DND-41 (cell line): ENCODE data around the gene BATF.
A peak's percentile ranks its signal among the peaks of the same experiment; 100 is the strongest.

Source experiments
- ATAC-seq: fragments of 200-7000 bp; cut with Tn5 transposase; 3 replicates; pipeline ENCODE4 v1.9.1; 2021; ENCODE audit warnings: low read depth; ENCODE audit not compliant: insufficient read depth
- DNase-seq: peaks from one replicate; pipeline ENCODE4 v3.0.0-alpha.2; 2020
- H2AFZ ChIP-seq: 2 replicates; pipeline ENCODE4 v1.6.0; 2012; ENCODE audit warnings: low read depth, low read length
- H3K27ac ChIP-seq: 2 replicates; pipeline ENCODE4 v1.5.1; 2012; ENCODE audit warnings: low read length, inconsistent platforms
- H3K27me3 ChIP-seq: fragments of 200-600 bp; sonication (generic); 2 replicates; pipeline ENCODE4 v1.6.0; 2012; ENCODE audit warnings: low read length, mild to moderate bottlenecking, inconsistent platforms; ENCODE audit not compliant: insufficient read depth, poor library complexity
- H3K36me3 ChIP-seq: 2 replicates; pipeline ENCODE4 v1.5.1; 2012; ENCODE audit warnings: low read length, inconsistent platforms; ENCODE audit not compliant: insufficient read depth
- H3K4me1 ChIP-seq: 2 replicates; pipeline ENCODE4 v1.5.1; 2012; ENCODE audit warnings: mild to moderate bottlenecking, low read length; ENCODE audit not compliant: insufficient read depth
- H3K4me2 ChIP-seq: 2 replicates; pipeline ENCODE4 v1.6.0; 2012; ENCODE audit warnings: mild to moderate bottlenecking, moderate library complexity, low read length, inconsistent platforms; ENCODE audit not compliant: insufficient read depth
- H3K4me3 ChIP-seq, 2 experiments: fragments of 200-600 bp in 1 of 2; shearing (Covaris generic) in 1 of 2; 2 replicates each; pipeline ENCODE4 v1.5.1; 2012 to 2016; ENCODE audit warnings: inconsistent platforms in 2 of 2, low read length in 2 of 2, mild to moderate bottlenecking in 2 of 2, low read depth in 1 of 2, moderate library complexity in 1 of 2
- H3K79me2 ChIP-seq: 2 replicates; pipeline ENCODE4 v1.6.0; 2012; ENCODE audit warnings: low read length, inconsistent platforms; ENCODE audit not compliant: insufficient read depth
- H3K9ac ChIP-seq: 2 replicates; pipeline ENCODE4 v1.6.0; 2012; ENCODE audit warnings: low read depth, mild to moderate bottlenecking, inconsistent platforms, low read length, moderate library complexity
- H3K9me3 ChIP-seq: 2 replicates; pipeline ENCODE4 v1.5.1; 2012; ENCODE audit warnings: low read length, moderate library complexity, mild to moderate bottlenecking, inconsistent platforms; ENCODE audit not compliant: insufficient read depth, severe bottlenecking
- H4K20me1 ChIP-seq: 2 replicates; pipeline ENCODE4 v1.6.0; 2012; ENCODE audit warnings: low read length; ENCODE audit not compliant: insufficient read depth
- CTCF ChIP-seq: IDR thresholded peaks from 2 replicates; pipeline ENCODE4 v1.5.1; 2012; ENCODE audit warnings: borderline replicate concordance, low read length, moderate library complexity, mild to moderate bottlenecking; ENCODE audit not compliant: poor library complexity, severe bottlenecking; ENCODE audit errors: extremely low read depth
- EZH2 ChIP-seq: IDR thresholded peaks from 3 replicates; pipeline ENCODE4 v1.6.1; 2012; ENCODE audit warnings: borderline replicate concordance, low read depth, mild to moderate bottlenecking, moderate library complexity, low read length, inconsistent platforms; ENCODE audit not compliant: severe bottlenecking

BATF gene

GRCh38 chr14:75562489-75562888, 40.2 kb downstream of the BATF start:
- no peak overlapping the region for H2AFZ ChIP-seq
- H3K79me2 ChIP-seq: no peaks in the 10 kb centered on the region
- no peak overlapping the region for H3K27ac ChIP-seq
- H3K36me3 ChIP-seq: no peaks in the 10 kb centered on the region
- ATAC-seq: no peak
- H3K4me2 ChIP-seq: no peak overlapping the region
- H3K27me3 ChIP-seq: no peaks in the 10 kb centered on the region
- H3K4me3 ChIP-seq: no peak overlapping the region
- H3K4me1 ChIP-seq: no peaks in the 10 kb centered on the region
- no peak overlapping the region for H3K9ac ChIP-seq
- H3K9me3 ChIP-seq: no peaks in the 10 kb centered on the region
- no peak for DNase-seq
- peaks cover 2% of the 10 kb centered on the region; the same call in 1 of the 2 replicates for H4K20me1 ChIP-seq
- TF ChIP-seq CTCF: no peak
- no peak for TF ChIP-seq EZH2

- peaks cover 10% of the 10 kb centered on the region for H3K27me3 ChIP-seq
- no peak for TF ChIP-seq EZH2
- TF ChIP-seq CTCF: no peak
- no peak overlapping the region for H3K4me3 ChIP-seq
- ATAC-seq (no peak), DNase-seq (no peak)
- H4K20me1 ChIP-seq: peaks cover 2% of the 10 kb centered on the region; the same call in 1 of the 2 replicates
- H3K36me3 ChIP-seq: no peaks in the 10 kb centered on the region
- no peak overlapping the region for H2AFZ ChIP-seq
- H3K9me3 ChIP-seq: no peaks in the 10 kb centered on the region
- H3K79me2 ChIP-seq: no peaks in the 10 kb centered on the region
- H3K9ac ChIP-seq: no peak overlapping the region
- no peaks in the 10 kb centered on the region for H3K4me1 ChIP-seq
- no peak overlapping the region for H3K27ac ChIP-seq
- H3K4me2 ChIP-seq: no peak overlapping the region
Measured at GRCh38 chr14:75563931-75564330, 41.7 kb downstream of the BATF start.

GRCh38 chr14:75565056-75565455, 42.8 kb downstream of the BATF start:
- Histone ChIP-seq H3K4me1 (no peaks in the 10 kb centered on the region), H4K20me1 (peaks cover 1% of the 10 kb centered on the region; the same call in 1 of the 2 replicates), H3K9me3 (no peaks in the 10 kb centered on the region), H3K36me3 (no peaks in the 10 kb centered on the region), H3K9ac (no peak overlapping the region), H3K79me2 (no peaks in the 10 kb centered on the region), H2AFZ (no peak overlapping the region), H3K4me2 (no peak overlapping the region), H3K27me3 (peaks cover 19% of the 10 kb centered on the region), H3K4me3 (no peak overlapping the region), H3K27ac (no peak overlapping the region)
- ATAC-seq (no peak), DNase-seq (no peak)
- TF ChIP-seq CTCF: no peak
- TF ChIP-seq EZH2: no peak

- H3K79me2 ChIP-seq: no peaks in the 10 kb centered on the region
- no peak overlapping the region for H3K9ac ChIP-seq
- no peaks in the 10 kb centered on the region for H4K20me1 ChIP-seq
- H3K9me3 ChIP-seq: no peaks in the 10 kb centered on the region
- peaks cover 25% of the 10 kb centered on the region for H3K27me3 ChIP-seq
- H3K4me1 ChIP-seq: no peaks in the 10 kb centered on the region
- no peak overlapping the region for H3K4me2 ChIP-seq
- ATAC-seq: peak; percentile 63
- H3K36me3 ChIP-seq: no peaks in the 10 kb centered on the region
- no peak overlapping the region for H2AFZ ChIP-seq
- H3K27ac ChIP-seq: no peak overlapping the region
- no peak for DNase-seq
- no peak overlapping the region for H3K4me3 ChIP-seq
- TF ChIP-seq EZH2 (no peak), CTCF (no peak)
Measured at GRCh38 chr14:75566321-75566720, 44.1 kb downstream of the BATF start.
